GM23248 (cell line): ENCODE results near the gene PDLIM5.

Experiments
- EZH2 ChIP-seq: fragments of 200-600 bp; sonication (generic); IDR thresholded peaks from 2 replicates; pipeline ENCODE4 v1.6.1; 2018; ENCODE audit warnings: antibody characterized with exemption, mild to moderate bottlenecking; ENCODE audit not compliant: insufficient read depth, poor library complexity, severe bottlenecking
- EZH2phosphoT487 ChIP-seq: fragments of 200-600 bp; sonication (generic); IDR thresholded peaks from 2 replicates; pipeline ENCODE4 v1.6.1; 2018; ENCODE audit warnings: antibody characterized with exemption, moderate library complexity, mild to moderate bottlenecking, low read depth; ENCODE audit not compliant: insufficient read depth

- no peak for TF ChIP-seq EZH2phosphoT487
- no peak for TF ChIP-seq EZH2
Observed at GRCh38 chr4:94671113-94671512, 219.4 kb downstream of the PDLIM5 start.
